ENCODE results near the gene CARHSP1.
A peak's percentile ranks its signal among the peaks of the same experiment; 100 is the strongest.
"Not testable (repeated sequence)": the region's sequence is repeated elsewhere in the genome, so short reads cannot be mapped to it uniquely, and the experiment has no call there.

CARHSP1 gene

DNA sequence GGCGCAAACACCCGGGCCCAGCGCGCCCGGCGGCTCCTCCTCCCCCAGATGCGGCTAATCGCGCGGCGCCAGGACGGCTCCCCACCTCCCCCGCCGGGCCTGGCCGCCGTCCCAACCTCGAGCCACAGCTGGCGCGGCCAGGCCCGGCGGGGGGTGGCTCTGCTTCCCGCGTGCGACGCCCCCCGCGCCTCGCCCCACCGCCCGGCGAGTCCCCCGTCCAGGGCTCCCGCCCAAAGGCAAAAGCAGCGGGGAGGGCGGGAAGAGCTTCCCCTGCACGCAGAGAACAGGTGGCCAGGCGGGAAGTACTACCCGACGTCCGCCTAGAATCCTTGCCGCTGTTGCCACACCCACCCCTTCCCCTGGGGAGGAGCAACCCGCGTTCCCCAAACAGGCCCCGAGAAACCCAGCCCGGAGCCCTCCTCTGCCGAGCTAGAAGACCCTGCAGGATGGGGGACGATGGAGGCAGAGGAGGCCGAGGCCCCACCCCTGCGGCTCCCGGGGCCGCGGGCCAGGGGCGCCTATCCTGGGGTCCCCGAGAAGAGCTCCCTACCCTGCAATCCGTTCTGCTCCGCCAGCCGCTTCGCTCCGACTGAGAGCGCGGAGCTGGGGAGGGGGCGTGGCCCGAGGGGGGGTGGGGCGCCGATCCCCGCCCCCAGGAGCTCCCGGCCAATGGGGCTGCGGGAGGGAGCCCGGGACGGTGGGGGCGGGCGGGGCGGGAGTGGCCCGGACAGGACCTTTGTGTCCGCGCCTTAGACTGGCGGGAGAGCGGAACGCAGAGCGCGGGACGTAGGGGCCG, at the start of gene CARHSP1:
CARHSP1 (minus strand) TSS at position 591 of the 796 bp plus-strand sequence. CDS start 9,678 bp downstream, outside the sequence.
- DNase-seq (peak; percentile 89), ATAC-seq (peak; percentile 77)
- Mint-ChIP-seq H3K4me3 (peak within 1 kb of the TSS; percentile 96), H3K36me3 (ENCODE audit: low read depth) (peaks cover 3% of the 10 kb centered on the region), H3K9me3 (no peaks in the 10 kb centered on the region), H3K4me1 (peaks cover 48% of the 10 kb centered on the region), H3K27ac (peak within 1 kb of the TSS; percentile 89), H3K27me3 (no peaks in the 10 kb centered on the region)

DNA sequence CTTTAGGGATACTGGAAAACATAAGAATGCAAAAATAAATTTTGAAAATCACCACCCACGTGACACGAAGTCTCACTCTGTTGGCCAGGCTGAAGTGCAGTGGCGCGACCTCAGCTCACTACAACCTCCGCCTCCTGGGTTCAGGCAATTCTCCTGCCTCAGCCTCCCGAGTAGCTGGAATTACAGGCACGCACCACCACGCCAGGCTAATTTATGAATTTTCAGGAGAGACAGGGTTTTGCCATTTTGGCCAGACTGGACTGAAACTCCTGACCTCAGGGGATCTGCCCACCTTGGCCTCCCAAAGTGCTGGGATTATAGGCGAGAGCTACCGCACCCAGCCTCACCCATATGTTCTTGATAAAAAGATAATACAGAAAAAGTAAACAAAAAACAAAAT, 48.5 kb upstream of the CARHSP1 start:
- Mint-ChIP-seq H3K4me1 (peaks cover 62% of the 10 kb centered on the region), H3K36me3 (ENCODE audit: low read depth) (peaks cover 83% of the 10 kb centered on the region)
- not testable (repeated sequence) for H3K4me3 Mint-ChIP-seq, H3K27me3 Mint-ChIP-seq, ATAC-seq, DNase-seq, H3K27ac Mint-ChIP-seq, H3K9me3 Mint-ChIP-seq

DNA sequence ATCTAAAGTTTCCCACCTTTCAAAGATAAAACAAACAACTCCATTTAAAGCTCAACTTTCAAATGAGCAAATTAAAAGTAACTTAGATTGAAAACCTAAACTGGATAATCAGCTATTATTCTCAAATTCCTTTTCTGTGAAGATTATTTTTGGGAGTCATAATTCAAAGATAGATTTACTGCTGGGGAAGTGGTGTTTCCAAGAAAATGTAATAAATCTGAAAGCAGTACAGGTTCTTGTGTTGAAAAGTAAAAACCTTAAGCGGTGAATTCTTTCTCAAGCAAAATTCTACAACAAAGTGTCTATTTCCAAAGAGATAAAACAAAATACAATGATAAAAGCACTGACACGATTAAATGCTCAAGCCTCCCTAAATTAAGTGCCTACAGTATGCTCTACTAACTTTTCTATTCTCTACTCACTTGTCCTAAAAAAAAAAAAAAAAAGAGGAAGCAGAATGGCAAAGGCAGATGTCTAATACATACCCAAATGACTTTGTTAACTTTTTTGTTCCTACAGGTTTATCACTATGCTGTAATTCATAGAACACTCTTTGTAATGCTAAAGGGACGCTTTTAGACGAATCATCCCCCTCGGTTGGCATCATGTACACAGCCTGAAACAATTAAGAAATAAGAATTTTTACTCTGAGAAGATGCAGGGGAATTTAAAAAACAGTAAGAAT, 47.9 kb upstream of the CARHSP1 start:
- Mint-ChIP-seq H3K36me3 (ENCODE audit: low read depth) (peaks cover 84% of the 10 kb centered on the region), H3K27me3 (no peaks in the 10 kb centered on the region), H3K27ac (peak overlapping the region; percentile 37), H3K4me1 (peaks cover 56% of the 10 kb centered on the region), H3K9me3 (no peaks in the 10 kb centered on the region), H3K4me3 (no peak overlapping the region)
- DNase-seq = no peak
- no peak for ATAC-seq

DNA sequence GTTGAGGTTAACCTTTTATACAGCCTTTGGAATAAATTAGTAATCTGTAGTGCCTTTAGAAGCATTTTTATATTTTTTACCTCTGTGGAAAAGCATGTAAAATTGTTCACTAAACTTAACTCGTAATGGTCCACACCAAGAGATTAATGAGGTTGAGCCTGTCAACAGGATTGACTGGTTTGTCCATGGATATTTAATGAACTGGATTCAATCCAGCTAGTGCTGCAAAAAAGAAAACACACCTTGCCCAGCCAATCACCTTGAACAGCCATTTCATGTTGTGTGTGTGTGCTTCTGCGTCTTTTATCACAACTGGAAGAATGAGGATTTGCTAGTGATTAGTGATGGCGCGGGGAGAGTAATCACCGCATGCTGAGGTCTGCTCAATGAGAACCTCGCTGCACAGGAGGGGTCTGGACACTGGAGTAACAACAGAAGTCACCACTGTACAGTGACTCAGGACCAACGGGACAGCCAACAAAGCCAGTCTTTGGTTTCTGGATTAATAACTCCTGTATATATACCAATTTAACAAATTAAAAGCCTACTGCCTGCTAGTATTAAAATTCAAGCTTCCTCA, 47.0 kb upstream of the CARHSP1 start:
- Mint-ChIP-seq H3K4me1 (peaks cover 55% of the 10 kb centered on the region), H3K9me3 (no peaks in the 10 kb centered on the region), H3K4me3 (no peak overlapping the region), H3K36me3 (ENCODE audit: low read depth) (peaks cover 83% of the 10 kb centered on the region), H3K27ac (peak overlapping the region; percentile 68), H3K27me3 (no peaks in the 10 kb centered on the region)
- ATAC-seq (no peak), DNase-seq (no peak)

DNA sequence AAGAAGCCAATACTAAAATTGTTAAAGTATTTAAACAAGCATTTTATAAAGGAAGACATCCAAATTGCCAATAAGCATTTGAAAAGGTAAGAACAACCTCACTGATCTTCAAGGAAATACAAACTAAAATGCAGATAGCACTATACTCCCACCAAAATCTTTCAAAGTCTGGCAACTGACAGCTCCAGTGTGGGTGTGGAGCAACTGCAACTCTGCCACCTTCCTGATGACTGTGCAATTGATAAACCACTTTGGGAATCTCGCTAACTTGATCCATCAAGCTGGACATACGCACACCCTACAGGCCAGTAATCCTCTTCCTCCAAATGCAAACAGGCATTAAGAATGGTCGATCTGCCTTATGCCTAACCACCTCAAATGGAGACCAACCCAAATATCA, 45.3 kb upstream of the CARHSP1 start:
- H3K9me3 Mint-ChIP-seq = no peaks in the 10 kb centered on the region
- no peak for DNase-seq
- no peak for ATAC-seq
- H3K27me3 Mint-ChIP-seq = no peaks in the 10 kb centered on the region
- H3K4me1 Mint-ChIP-seq = peaks cover 41% of the 10 kb centered on the region
- no peak overlapping the region for H3K4me3 Mint-ChIP-seq
- H3K27ac Mint-ChIP-seq = peak overlapping the region; percentile 26
- H3K36me3 Mint-ChIP-seq (ENCODE audit: low read depth) = peaks cover 72% of the 10 kb centered on the region

DNA sequence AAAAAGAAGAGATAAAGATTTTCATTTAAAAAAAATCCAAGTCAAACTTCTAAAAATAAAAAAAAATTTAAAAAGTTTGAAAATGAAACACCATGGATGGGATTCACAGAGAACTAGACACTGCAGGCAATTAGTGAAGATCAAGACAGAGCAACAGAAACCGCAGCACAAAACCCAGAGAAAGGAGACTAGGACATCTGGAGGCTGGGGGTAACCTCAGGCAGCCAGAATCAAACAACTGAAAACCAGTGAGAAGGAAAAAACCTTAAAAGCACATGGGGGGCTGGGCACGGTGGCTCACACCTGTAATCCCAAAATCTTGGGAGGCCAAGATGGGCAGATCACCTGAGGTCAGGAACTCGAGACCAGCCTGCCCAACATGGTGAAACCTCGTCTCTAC, 44.0 kb upstream of the CARHSP1 start:
- DNase-seq (no peak), ATAC-seq (no peak)
- H3K9me3 Mint-ChIP-seq = no peaks in the 10 kb centered on the region
- peaks cover 39% of the 10 kb centered on the region for H3K4me1 Mint-ChIP-seq
- H3K27me3 Mint-ChIP-seq = no peaks in the 10 kb centered on the region
- peaks cover 70% of the 10 kb centered on the region for H3K36me3 Mint-ChIP-seq (ENCODE audit: low read depth)
- H3K4me3 Mint-ChIP-seq = peak overlapping the region; percentile 47
- no peak overlapping the region for H3K27ac Mint-ChIP-seq

DNA sequence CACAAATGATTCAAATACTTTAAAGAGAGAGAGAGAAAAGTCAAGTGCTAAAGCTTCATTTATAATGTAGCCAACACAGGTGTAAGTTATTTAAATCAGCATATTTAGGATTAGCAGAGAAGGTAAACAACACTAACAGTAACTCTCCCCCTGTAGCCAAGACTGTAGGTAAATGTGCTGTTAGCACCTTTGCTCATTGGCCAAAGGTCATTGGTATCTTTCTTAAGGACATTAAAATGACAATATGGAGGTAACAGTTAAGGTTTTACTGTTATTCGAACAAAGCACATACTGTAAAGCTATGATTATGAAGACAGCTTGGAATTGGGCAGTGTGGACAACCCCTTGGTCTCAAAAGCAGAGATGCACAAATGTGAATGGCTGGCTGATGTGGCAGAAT, 42.0 kb upstream of the CARHSP1 start:
- DNase-seq (no peak), ATAC-seq (no peak)
- H3K27me3 Mint-ChIP-seq = no peaks in the 10 kb centered on the region
- no peak overlapping the region for H3K4me3 Mint-ChIP-seq
- peaks cover 35% of the 10 kb centered on the region for H3K4me1 Mint-ChIP-seq
- no peaks in the 10 kb centered on the region for H3K9me3 Mint-ChIP-seq
- H3K36me3 Mint-ChIP-seq (ENCODE audit: low read depth) = peaks cover 66% of the 10 kb centered on the region
- peak overlapping the region; percentile 59 for H3K27ac Mint-ChIP-seq

DNA sequence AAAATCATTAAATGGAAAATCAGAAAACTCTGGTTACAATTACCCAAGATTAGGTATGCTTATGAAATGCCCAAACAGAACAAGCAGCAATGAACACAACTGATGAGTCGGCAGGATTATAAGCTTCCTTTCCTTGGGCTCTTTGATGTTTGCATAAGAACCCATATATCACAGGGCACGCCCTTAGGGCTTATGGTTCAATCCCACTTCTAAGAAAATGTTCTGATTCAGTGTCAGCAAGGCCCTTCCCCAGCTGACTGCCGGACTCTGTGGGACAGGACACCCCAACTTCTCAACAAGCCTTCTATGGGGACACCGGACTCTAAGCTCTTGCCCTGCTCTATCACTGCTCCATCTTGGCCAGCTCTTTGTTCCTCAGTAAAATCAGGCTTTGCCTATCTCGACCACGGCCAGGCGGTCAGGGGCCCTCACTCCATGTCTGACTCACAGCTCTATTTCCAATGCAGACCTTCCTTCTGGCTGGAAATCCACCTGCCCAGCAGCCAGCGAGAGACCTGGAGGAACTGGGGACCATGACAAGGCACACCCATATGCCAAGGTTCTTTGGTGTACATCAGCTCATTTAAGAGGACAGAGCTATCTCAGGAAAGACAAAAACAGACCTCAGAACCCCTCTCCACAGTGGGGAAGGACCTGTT, 40.1 kb upstream of the CARHSP1 start:
- peaks cover 67% of the 10 kb centered on the region for H3K36me3 Mint-ChIP-seq (ENCODE audit: low read depth)
- H3K4me1 Mint-ChIP-seq = peaks cover 27% of the 10 kb centered on the region
- H3K27ac Mint-ChIP-seq = peak overlapping the region; percentile 45
- DNase-seq (no peak), ATAC-seq (no peak)
- H3K27me3 Mint-ChIP-seq = no peaks in the 10 kb centered on the region
- no peak overlapping the region for H3K4me3 Mint-ChIP-seq
- no peaks in the 10 kb centered on the region for H3K9me3 Mint-ChIP-seq

DNA sequence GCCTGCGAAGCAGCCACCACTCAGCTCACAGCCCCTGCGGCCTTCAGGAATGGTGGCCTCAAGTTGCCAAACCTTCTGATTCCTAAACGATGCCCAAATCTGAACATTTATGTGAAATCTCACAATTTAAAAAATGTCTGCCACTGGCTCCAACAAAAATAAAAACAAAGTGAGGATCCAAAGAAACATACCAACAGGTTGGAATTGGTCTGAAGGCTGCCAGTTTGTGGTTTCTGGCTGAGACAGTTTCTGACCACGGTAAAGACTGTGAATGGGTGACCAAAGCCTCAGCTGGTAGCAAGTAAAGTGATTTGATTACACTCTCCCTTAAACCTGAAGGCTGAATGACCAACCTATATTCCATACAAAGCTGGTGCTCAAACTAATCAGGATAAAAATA, 38.3 kb upstream of the CARHSP1 start:
- Mint-ChIP-seq H3K36me3 (ENCODE audit: low read depth) (peaks cover 68% of the 10 kb centered on the region), H3K4me1 (peaks cover 20% of the 10 kb centered on the region), H3K4me3 (no peak overlapping the region), H3K9me3 (no peaks in the 10 kb centered on the region), H3K27ac (peak overlapping the region; percentile 76), H3K27me3 (no peaks in the 10 kb centered on the region)
- DNase-seq (no peak), ATAC-seq (no peak)

DNA sequence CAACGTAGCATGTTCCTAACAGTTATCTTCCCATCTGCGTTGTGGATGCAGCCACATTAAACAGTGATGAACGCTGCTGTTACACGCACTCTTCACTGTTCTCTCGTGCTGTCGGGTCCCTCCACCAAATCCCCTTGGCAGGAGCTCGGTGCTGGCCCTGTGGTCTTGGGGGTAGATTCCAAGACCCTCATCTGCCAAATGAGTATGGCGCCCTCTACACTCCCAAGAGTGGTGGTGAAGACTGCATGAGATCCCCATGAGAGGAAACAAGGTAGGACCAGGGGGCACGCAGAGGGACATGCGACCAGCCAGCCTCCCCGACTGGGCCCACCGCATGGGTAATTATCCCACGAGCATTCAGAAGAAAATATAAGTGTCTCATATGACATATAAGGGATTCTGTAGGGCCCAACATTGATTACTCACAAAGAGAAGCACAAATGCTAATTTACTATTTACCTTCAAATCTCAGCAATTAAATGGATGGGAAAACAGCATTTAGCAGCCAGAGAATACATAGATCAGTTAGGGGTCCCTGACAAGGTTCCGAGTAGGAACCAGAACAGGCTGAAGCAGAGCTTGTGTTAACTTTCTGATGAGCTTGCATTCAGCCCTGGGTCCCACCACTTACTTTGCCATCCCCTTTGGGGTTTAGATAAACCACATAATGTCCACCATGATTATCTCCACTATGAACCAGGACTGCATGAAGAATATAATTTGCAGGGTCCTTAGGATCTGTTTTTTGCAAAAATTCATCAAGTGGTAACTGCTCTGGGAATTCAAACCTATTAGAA, 37.2 kb upstream of the CARHSP1 start:
- DNase-seq (no peak), ATAC-seq (no peak)
- no peaks in the 10 kb centered on the region for H3K27me3 Mint-ChIP-seq
- no peak overlapping the region for H3K4me3 Mint-ChIP-seq
- H3K36me3 Mint-ChIP-seq (ENCODE audit: low read depth) = peaks cover 69% of the 10 kb centered on the region
- H3K4me1 Mint-ChIP-seq = peaks cover 13% of the 10 kb centered on the region
- no peaks in the 10 kb centered on the region for H3K9me3 Mint-ChIP-seq
- H3K27ac Mint-ChIP-seq = no peak overlapping the region

DNA sequence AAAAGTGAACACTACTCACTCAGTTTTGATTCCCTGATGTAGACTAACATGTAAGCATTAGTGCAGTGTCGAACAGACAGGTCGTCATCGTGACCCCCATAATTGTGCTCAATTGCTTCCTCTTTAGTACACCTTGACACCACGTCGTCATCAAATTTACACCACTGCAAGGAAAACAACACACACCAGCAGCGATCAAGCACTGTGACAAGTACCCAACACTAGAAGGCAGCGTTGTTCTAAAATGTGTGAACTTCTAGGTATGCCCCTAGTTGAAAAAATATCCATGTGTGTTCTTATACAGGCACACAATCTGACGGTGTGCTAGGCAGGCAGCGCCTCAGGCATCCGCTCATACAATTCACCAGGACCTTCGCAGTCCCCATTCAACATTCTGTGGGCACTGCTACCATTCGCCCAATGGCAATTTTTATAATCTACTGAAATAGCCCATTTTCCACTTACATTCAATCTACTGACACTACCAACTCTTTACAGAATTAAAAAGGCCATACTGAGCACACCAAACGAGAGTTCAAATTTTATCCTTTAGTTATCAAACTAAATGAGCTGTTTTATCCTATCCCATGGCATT, 36.5 kb upstream of the CARHSP1 start:
- Mint-ChIP-seq H3K36me3 (ENCODE audit: low read depth) (peaks cover 70% of the 10 kb centered on the region), H3K4me3 (no peak overlapping the region), H3K9me3 (no peaks in the 10 kb centered on the region), H3K27me3 (no peaks in the 10 kb centered on the region), H3K4me1 (peaks cover 12% of the 10 kb centered on the region), H3K27ac (peak overlapping the region; percentile 9)
- peak; percentile 44 for ATAC-seq
- DNase-seq = no peak

DNA sequence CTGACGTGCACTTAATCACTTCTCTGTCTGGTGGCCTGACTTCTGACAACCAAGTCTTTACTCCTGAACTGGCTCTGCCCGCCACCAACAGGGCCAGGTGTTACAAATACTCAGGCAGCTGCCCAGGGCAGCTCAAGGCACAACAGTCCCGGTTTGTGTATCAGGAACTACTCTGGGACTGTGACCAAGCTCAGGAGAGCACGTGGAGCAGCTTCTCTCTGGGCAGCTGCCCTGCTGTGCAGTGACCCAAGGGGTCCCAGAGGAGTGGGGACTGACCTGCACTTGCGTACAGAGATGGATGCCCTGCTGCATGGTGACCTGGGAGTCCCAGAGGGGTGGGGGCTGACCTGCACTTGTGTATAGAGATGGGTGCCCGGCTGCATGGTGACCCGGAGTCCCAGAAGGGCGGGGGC, 35.2 kb upstream of the CARHSP1 start:
- Mint-ChIP-seq H3K4me3 (no peak overlapping the region), H3K27ac (no peak overlapping the region), H3K27me3 (no peaks in the 10 kb centered on the region), H3K4me1 (peaks cover 8% of the 10 kb centered on the region), H3K36me3 (ENCODE audit: low read depth) (peaks cover 79% of the 10 kb centered on the region), H3K9me3 (no peaks in the 10 kb centered on the region)
- DNase-seq (no peak), ATAC-seq (no peak)

DNA sequence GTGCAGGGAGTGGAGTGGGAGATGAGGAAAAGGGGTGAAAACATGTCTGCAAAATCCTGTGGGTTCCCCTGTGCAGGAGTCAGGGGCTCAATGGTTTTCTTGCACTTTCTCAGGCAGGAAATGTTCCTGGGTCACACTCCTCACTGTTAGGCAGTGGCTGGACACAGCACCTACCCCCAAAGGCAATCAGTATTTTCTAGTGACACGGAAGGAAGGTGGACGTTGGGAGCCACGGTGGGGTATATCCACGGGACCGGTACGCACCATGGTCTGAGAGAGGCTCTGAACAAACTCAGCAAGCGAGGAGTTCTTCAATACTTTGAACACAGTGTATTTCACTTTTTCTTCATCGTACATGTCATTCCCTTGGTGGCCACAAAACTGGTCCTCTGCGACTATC, 34.2 kb upstream of the CARHSP1 start:
- no peak for ATAC-seq

More for the DNA sequence above, 34.2 kb upstream of the CARHSP1 start:
- H3K4me1 Mint-ChIP-seq = peaks cover 8% of the 10 kb centered on the region
- H3K36me3 Mint-ChIP-seq (ENCODE audit: low read depth) = peaks cover 83% of the 10 kb centered on the region
- peak overlapping the region; percentile 27 for H3K27ac Mint-ChIP-seq
- no peak for DNase-seq
- H3K9me3 Mint-ChIP-seq = no peaks in the 10 kb centered on the region
- H3K27me3 Mint-ChIP-seq = no peaks in the 10 kb centered on the region
- no peak overlapping the region for H3K4me3 Mint-ChIP-seq
